SK-N-SH (cell line): ENCODE measurements around the gene EPHB2. TPM values are rescaled to one million over a fixed set of nuclear protein-coding genes. Genes with fewer than 3 reads are reported as not detected.

Experiments
- CTCF ChIA-PET: fragments of 300-600, 350-600 bp; formaldehyde crosslinking; extraction: SDS; loops from one replicate; lab custom pipeline; 2021; lab: Yijun Ruan, JAX
- POLR2A ChIA-PET: fragments of 350-600 bp; sonication (Branson Sonifier 250); formaldehyde crosslinking; extraction: SDS; loops from one replicate; lab custom pipeline; 2020; ENCODE audit warnings: antibody characterized with exemption, inconsistent platforms; lab: Yijun Ruan, JAX
- DNase-seq: peaks from one replicate; pipeline ENCODE4 v3.0.0; 2012
- H2AFZ ChIP-seq: fragments of 200-600 bp; sonication (generic); 2 replicates; pipeline ENCODE4 v1.8.1; 2016; ENCODE audit warnings: antibody characterized with exemption, mild to moderate bottlenecking, low read depth
- H3F3A ChIP-seq: fragments of 200-600 bp; sonication (generic); replicated peaks from 2 replicates; pipeline ENCODE3; 2016; ENCODE audit warnings: antibody characterized with exemption, mild to moderate bottlenecking; ENCODE audit not compliant: insufficient read depth
- H3K27ac ChIP-seq, 2 experiments: fragments of 200-500 bp in 1 of 2; fragments of 200-600 bp in 1 of 2; sonication (Bioruptor generic) in 1 of 2; sonication (generic), shearing (Covaris generic) in 1 of 2; 2 replicates each; pipeline versions ENCODE4 v1.5.1 to v1.6.1; 2014 to 2016; ENCODE audit warnings: low read depth in 2 of 2, inconsistent platforms in 1 of 2, low read length in 1 of 2, mild to moderate bottlenecking in 1 of 2, mixed read lengths in 1 of 2
- H3K27me3 ChIP-seq: fragments of 200-600 bp; sonication (generic), shearing (Covaris generic); 2 replicates; pipeline ENCODE4 v1.6.1; 2016; ENCODE audit warnings: mixed run types; ENCODE audit not compliant: insufficient read depth
- H3K36me3 ChIP-seq, 2 experiments: fragments of 200-500 bp in 1 of 2; fragments of 200-600 bp in 1 of 2; sonication (Bioruptor generic) in 1 of 2; sonication (generic) in 1 of 2; replicated peaks in 1 of 2; 2 replicates each; pipeline versions ENCODE3 to v1.5.1; 2014 to 2016; ENCODE audit warnings: low read length in 1 of 2, mild to moderate bottlenecking in 1 of 2; ENCODE audit not compliant: insufficient read depth in 2 of 2, control insufficient read depth in 1 of 2
- H3K4me1 ChIP-seq, 2 experiments: fragments of 200-500 bp in 1 of 2; fragments of 200-600 bp in 1 of 2; sonication (Bioruptor generic) in 1 of 2; sonication (generic), shearing (Covaris generic) in 1 of 2; 2 replicates each; pipeline versions ENCODE4 v1.5.1 to v1.6.1; 2014 to 2016; ENCODE audit warnings: low read depth in 1 of 2, low read length in 1 of 2, mixed run types in 1 of 2; ENCODE audit not compliant: insufficient read depth in 2 of 2, control insufficient read depth in 1 of 2
- H3K4me2 ChIP-seq: fragments of 200-600 bp; sonication (generic), shearing (Covaris generic); 2 replicates; pipeline ENCODE4 v1.6.1; 2017; ENCODE audit warnings: mixed run types
- H3K4me3 ChIP-seq, 2 experiments: fragments of 200-500 bp in 1 of 2; fragments of 200-600 bp in 1 of 2; sonication (Bioruptor generic) in 1 of 2; sonication (generic), shearing (Covaris generic) in 1 of 2; 2 replicates each; pipeline versions ENCODE4 v1.5.1 to v1.8.1; 2014 to 2016; ENCODE audit warnings: low read depth in 2 of 2, inconsistent platforms in 1 of 2, low read length in 1 of 2, mild to moderate bottlenecking in 1 of 2, mixed read lengths in 1 of 2, moderate library complexity in 1 of 2
- H3K79me2 ChIP-seq: fragments of 200-600 bp; sonication (generic); 2 replicates; pipeline ENCODE4 v1.8.1; 2017; ENCODE audit warnings: mild to moderate bottlenecking; ENCODE audit not compliant: insufficient read depth
- H3K9ac ChIP-seq: fragments of 200-600 bp; sonication (generic); 2 replicates; pipeline ENCODE4 v1.6.1; 2017; ENCODE audit warnings: mixed run types
- H3K9me2 ChIP-seq: fragments of 200-600 bp; sonication (generic); 2 replicates; pipeline ENCODE4 v1.6.1; 2017; ENCODE audit warnings: mixed run types
- H3K9me3 ChIP-seq: fragments of 200-600 bp; sonication (generic); 2 replicates; pipeline ENCODE4 v1.6.1; 2017; ENCODE audit warnings: mixed run types, mild to moderate bottlenecking, moderate library complexity
- H4K20me1 ChIP-seq: fragments of 200-600 bp; sonication (generic); 2 replicates; pipeline ENCODE4 v1.6.1; 2017; ENCODE audit warnings: mild to moderate bottlenecking, mixed run types; ENCODE audit not compliant: insufficient read depth
- CHD2 ChIP-seq: fragments of 150-350 bp; IDR thresholded peaks from 2 replicates; pipeline ENCODE4 v1.6.1; 2018; ENCODE audit warnings: low read length; ENCODE audit not compliant: partially characterized antibody
- EZH2phosphoT487 ChIP-seq: fragments of 200-600 bp; sonication (generic); IDR thresholded peaks from 2 replicates; pipeline ENCODE4 v1.6.1; 2017; ENCODE audit warnings: low read depth, mixed run types, mild to moderate bottlenecking, antibody characterized with exemption, moderate library complexity, borderline replicate concordance
- FOSL2 ChIP-seq: IDR thresholded peaks from 2 replicates; pipeline ENCODE4 v1.4.0; 2012; ENCODE audit warnings: low read depth, mild to moderate bottlenecking, moderate library complexity, borderline replicate concordance
- FOXJ3 ChIP-seq: sonication (generic); formaldehyde crosslinking; IDR thresholded peaks from 2 replicates; pipeline ENCODE4 v1.5.1; 2020; ENCODE audit warnings: mild to moderate bottlenecking, missing genetic modification reagents
- GATA2 ChIP-seq: sonication (generic); formaldehyde crosslinking; IDR thresholded peaks from 2 replicates; pipeline ENCODE4 v1.5.0; 2020; ENCODE audit warnings: mild to moderate bottlenecking, missing genetic modification reagents
- MEF2A ChIP-seq: IDR thresholded peaks from 2 replicates; pipeline ENCODE4 v1.4.0; 2012; ENCODE audit warnings: low read depth, borderline replicate concordance
- POLR2AphosphoS5 ChIP-seq: IDR thresholded peaks from 2 replicates; pipeline ENCODE4 v1.6.1; 2012; ENCODE audit warnings: low read depth, low read length
- RAD21 ChIP-seq: IDR thresholded peaks from 2 replicates; pipeline ENCODE4 v1.6.1; 2012; ENCODE audit warnings: mild to moderate bottlenecking, low read length
- RCOR1 ChIP-seq: fragments of 150-350 bp; IDR thresholded peaks from 2 replicates; pipeline ENCODE4 v1.6.1; 2017; ENCODE audit warnings: antibody characterized with exemption, low read length
- RFX5 ChIP-seq: IDR thresholded peaks from 2 replicates; pipeline ENCODE4 v1.6.1; 2012; ENCODE audit warnings: mild to moderate bottlenecking, improper control_type of control experiment, low read length
- RXRA ChIP-seq: IDR thresholded peaks from 2 replicates; pipeline ENCODE4 v1.4.0; 2012; ENCODE audit warnings: low read depth, mild to moderate bottlenecking, borderline replicate concordance
- SMC3 ChIP-seq: IDR thresholded peaks from 2 replicates; pipeline ENCODE4 v1.6.1; 2012; ENCODE audit warnings: low read depth, low read length, improper control_type of control experiment
- TEAD4 ChIP-seq: IDR thresholded peaks from 2 replicates; pipeline ENCODE4 v1.4.0; 2012; ENCODE audit warnings: mild to moderate bottlenecking, borderline replicate concordance; ENCODE audit not compliant: insufficient read depth
- WGBS: methylation state at CpG from one replicate; pipeline ENCODE4 v1.1.6; 2017; ENCODE audit warnings: low lambda C conversion rate; 5-methylcytosine and 5-hydroxymethylcytosine counted together
- polyA plus RNA-seq, 3 experiments: library from polyadenylated mRNA; depleted of rRNA; stranded (reverse); fragments of >200 nt; gene quantifications; 2 replicates each; pipeline ENCODE4 v1.2.3, GENCODE V29; 2012
- TF ChIP-seq, protein P1 (sequence below): IDR thresholded peaks from 2 replicates; pipeline ENCODE4; 2012
- TF ChIP-seq, protein P2 (sequence below): fragments of 150-350 bp; IDR thresholded peaks from 2 replicates; pipeline ENCODE4 v1.6.1; 2017; ENCODE audit warnings: antibody characterized with exemption, low read length, low read depth, borderline replicate concordance
- TF ChIP-seq, protein P3 (sequence below): fragments of 150-350 bp; IDR thresholded peaks from 2 replicates; pipeline ENCODE4 v1.6.1; 2016; ENCODE audit warnings: mild to moderate bottlenecking, low read depth, low read length
- TF ChIP-seq, protein P4 (sequence below): IDR thresholded peaks from 2 replicates; pipeline ENCODE4 v1.6.1; 2012; ENCODE audit warnings: mild to moderate bottlenecking, low read depth, low read length, moderate library complexity
- TF ChIP-seq, protein P5 (sequence below): IDR thresholded peaks from 2 replicates; pipeline ENCODE4 v1.4.0; 2012; ENCODE audit warnings: low read depth
- TF ChIP-seq, protein P6 (sequence below): IDR thresholded peaks from 2 replicates; pipeline ENCODE4 v1.4.0; 2012; ENCODE audit warnings: low read depth, borderline replicate concordance

Gene EPHB2
- polyA plus RNA-seq, 1 of the 3 experiments (the other 2 are of a cell fraction): 25.2 TPM

DNA sequence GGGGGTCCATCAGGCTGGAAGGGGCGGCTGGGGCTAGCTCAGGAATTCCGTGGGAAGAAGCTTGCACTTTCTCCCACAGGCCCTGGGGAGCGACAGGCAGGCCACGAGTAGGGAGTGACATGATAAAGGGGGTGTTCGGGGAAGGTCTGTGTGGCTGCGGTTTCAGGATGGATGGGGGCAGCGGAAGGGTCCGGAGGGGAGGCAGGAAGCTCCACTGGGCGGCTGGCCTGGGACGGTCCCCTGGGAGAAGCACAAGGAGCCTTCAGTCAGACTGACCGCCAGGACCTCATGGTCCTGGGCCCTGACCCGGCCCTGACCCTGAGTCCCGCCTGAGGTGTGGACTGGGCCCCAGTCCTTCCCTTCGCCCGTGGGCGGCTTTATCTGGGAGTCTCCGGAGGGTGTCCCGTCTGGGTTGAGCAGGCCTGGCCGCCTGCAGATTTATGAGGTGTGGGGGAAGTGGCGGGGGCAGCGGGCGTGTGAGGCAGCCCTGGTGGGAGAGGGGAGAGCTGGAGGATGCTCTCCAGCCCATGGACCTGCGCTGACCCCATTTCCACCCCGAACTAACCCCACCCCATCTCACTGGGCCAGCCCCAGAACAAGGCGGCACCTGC, 45.6 kb downstream of the EPHB2 start:
- Histone ChIP-seq H3K27ac (peak overlapping the region in 1 of 2 experiments; percentile 52; a peak in 2 of 4 replicates), H3K27me3 (no peaks in the 10 kb centered on the region), H3K9me2 (no peaks in the 10 kb centered on the region), H3F3A (peaks cover 23% of the 10 kb centered on the region), H3K79me2 (peaks cover 36% of the 10 kb centered on the region), H3K4me2 (peak overlapping the region; percentile 12; the same call in 1 of the 2 replicates), H2AFZ (no peak overlapping the region), H3K9ac (no peak overlapping the region), H4K20me1 (0 out of 2 replicates have a peak, but pooled peaks cover 3% of the 10 kb centered on the region), H3K4me1 (peaks cover 21 to 23% of the 10 kb centered on the region in 2 experiments), H3K4me3 (no peak overlapping the region), H3K9me3 (no peaks in the 10 kb centered on the region), H3K36me3 (no peaks in the 10 kb centered on the region)
- CTCF ChIA-PET: no interaction called here
- no peak for TF ChIP-seq RCOR1
- TF ChIP-seq MEF2A: no peak
- TF ChIP-seq, protein P1, sequence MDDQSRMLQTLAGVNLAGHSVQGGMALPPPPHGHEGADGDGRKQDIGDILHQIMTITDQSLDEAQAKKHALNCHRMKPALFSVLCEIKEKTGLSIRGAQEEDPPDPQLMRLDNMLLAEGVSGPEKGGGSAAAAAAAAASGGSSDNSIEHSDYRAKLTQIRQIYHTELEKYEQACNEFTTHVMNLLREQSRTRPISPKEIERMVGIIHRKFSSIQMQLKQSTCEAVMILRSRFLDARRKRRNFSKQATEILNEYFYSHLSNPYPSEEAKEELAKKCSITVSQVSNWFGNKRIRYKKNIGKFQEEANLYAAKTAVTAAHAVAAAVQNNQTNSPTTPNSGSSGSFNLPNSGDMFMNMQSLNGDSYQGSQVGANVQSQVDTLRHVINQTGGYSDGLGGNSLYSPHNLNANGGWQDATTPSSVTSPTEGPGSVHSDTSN: no peak
- TF ChIP-seq CHD2: no peak
- no peak for TF ChIP-seq FOSL2
- TF ChIP-seq RXRA: no peak
- no peak for TF ChIP-seq POLR2AphosphoS5
- TF ChIP-seq, protein P2, sequence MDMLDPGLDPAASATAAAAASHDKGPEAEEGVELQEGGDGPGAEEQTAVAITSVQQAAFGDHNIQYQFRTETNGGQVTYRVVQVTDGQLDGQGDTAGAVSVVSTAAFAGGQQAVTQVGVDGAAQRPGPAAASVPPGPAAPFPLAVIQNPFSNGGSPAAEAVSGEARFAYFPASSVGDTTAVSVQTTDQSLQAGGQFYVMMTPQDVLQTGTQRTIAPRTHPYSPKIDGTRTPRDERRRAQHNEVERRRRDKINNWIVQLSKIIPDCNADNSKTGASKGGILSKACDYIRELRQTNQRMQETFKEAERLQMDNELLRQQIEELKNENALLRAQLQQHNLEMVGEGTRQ: no peak
- no peak for TF ChIP-seq EZH2phosphoT487
- TF ChIP-seq TEAD4: no peak
- TF ChIP-seq, protein P3, sequence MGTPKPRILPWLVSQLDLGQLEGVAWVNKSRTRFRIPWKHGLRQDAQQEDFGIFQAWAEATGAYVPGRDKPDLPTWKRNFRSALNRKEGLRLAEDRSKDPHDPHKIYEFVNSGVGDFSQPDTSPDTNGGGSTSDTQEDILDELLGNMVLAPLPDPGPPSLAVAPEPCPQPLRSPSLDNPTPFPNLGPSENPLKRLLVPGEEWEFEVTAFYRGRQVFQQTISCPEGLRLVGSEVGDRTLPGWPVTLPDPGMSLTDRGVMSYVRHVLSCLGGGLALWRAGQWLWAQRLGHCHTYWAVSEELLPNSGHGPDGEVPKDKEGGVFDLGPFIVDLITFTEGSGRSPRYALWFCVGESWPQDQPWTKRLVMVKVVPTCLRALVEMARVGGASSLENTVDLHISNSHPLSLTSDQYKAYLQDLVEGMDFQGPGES: no peak
- TF ChIP-seq RAD21: no peak
- TF ChIP-seq RFX5: no peak
- TF ChIP-seq, protein P4, sequence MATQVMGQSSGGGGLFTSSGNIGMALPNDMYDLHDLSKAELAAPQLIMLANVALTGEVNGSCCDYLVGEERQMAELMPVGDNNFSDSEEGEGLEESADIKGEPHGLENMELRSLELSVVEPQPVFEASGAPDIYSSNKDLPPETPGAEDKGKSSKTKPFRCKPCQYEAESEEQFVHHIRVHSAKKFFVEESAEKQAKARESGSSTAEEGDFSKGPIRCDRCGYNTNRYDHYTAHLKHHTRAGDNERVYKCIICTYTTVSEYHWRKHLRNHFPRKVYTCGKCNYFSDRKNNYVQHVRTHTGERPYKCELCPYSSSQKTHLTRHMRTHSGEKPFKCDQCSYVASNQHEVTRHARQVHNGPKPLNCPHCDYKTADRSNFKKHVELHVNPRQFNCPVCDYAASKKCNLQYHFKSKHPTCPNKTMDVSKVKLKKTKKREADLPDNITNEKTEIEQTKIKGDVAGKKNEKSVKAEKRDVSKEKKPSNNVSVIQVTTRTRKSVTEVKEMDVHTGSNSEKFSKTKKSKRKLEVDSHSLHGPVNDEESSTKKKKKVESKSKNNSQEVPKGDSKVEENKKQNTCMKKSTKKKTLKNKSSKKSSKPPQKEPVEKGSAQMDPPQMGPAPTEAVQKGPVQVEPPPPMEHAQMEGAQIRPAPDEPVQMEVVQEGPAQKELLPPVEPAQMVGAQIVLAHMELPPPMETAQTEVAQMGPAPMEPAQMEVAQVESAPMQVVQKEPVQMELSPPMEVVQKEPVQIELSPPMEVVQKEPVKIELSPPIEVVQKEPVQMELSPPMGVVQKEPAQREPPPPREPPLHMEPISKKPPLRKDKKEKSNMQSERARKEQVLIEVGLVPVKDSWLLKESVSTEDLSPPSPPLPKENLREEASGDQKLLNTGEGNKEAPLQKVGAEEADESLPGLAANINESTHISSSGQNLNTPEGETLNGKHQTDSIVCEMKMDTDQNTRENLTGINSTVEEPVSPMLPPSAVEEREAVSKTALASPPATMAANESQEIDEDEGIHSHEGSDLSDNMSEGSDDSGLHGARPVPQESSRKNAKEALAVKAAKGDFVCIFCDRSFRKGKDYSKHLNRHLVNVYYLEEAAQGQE: no peak
- no peak for TF ChIP-seq SMC3
- TF ChIP-seq, protein P5, sequence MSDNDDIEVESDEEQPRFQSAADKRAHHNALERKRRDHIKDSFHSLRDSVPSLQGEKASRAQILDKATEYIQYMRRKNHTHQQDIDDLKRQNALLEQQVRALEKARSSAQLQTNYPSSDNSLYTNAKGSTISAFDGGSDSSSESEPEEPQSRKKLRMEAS: no peak
- no peak for TF ChIP-seq FOXJ3 (CRISPR knock-in tag)
- TF ChIP-seq, protein P6, sequence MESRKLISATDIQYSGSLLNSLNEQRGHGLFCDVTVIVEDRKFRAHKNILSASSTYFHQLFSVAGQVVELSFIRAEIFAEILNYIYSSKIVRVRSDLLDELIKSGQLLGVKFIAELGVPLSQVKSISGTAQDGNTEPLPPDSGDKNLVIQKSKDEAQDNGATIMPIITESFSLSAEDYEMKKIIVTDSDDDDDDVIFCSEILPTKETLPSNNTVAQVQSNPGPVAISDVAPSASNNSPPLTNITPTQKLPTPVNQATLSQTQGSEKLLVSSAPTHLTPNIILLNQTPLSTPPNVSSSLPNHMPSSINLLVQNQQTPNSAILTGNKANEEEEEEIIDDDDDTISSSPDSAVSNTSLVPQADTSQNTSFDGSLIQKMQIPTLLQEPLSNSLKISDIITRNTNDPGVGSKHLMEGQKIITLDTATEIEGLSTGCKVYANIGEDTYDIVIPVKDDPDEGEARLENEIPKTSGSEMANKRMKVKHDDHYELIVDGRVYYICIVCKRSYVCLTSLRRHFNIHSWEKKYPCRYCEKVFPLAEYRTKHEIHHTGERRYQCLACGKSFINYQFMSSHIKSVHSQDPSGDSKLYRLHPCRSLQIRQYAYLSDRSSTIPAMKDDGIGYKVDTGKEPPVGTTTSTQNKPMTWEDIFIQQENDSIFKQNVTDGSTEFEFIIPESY: no peak
- no peak for TF ChIP-seq GATA2 (CRISPR knock-in tag)
- DNase-seq: no peak
- 90% methylated on average over 12 of the region's 25 CpGs for WGBS
- POLR2A ChIA-PET: no interaction called here
